Measurements from ENCODE around the gene ZNF679. TPM values are rescaled to one million over a fixed set of nuclear protein-coding genes. Genes with fewer than 3 reads are reported as not detected.

The ZNF679 gene
- total RNA-seq, 1 experiment from 2014 or later = not detected

GRCh38 chr7:64312826-64313225 is 84.6 kb downstream of the ZNF679 start (continued):
- TF ChIP-seq CTCF (IDR thresholded peaks at IDR 0.05 in 2 of 3, conservative IDR thresholded peaks at IDR 0.05 in 1 of 3; ENCODE audit: borderline replicate concordance in 1 of 3, insufficient read depth in 1 of 3, low read depth in 2 of 3, low read length in 2 of 3) (no peak), RAD21 (IDR thresholded peaks at IDR 0.05; ENCODE audit: low read depth) (no peak), SRF (IDR thresholded peaks at IDR 0.05; ENCODE audit: low read depth) (no peak), ELF1 (IDR thresholded peaks at IDR 0.05; ENCODE audit: borderline replicate concordance, low read depth) (no peak)

GRCh38 chr7:64313740-64314491 is 85.6 kb downstream of the ZNF679 start, which contains the start of gene ZNF736:
Gene ZNF736, plus strand, starts transcription at chr7:64313961. Its CDS starts 190 bp downstream, at chr7:64314151.
- Histone ChIP-seq H3K9ac (ENCODE audit: low read length) (no peak within 1 kb of the TSS), H3K4me3 (replicated peaks in 1 of 2; ENCODE audit: low read depth in 1 of 2, low read length in 2 of 2) (no peak within 1 kb of the TSS), H3K9me2 (ENCODE audit: insufficient read depth) (no peaks in the 10 kb centered on the region), H2AFZ (ENCODE audit: low read depth, low read length, poor library complexity, severe bottlenecking) (no peak within 1 kb of the TSS), H3K79me2 (ENCODE audit: insufficient read depth, low read length) (no peaks in the 10 kb centered on the region), H3K27me3 (ENCODE audit: insufficient read depth, low read length) (no peaks in the 10 kb centered on the region), H3K27ac (ENCODE audit: low read depth, low read length) (no peak within 1 kb of the TSS), H4K20me1 (ENCODE audit: insufficient read depth) (no peaks in the 10 kb centered on the region), H3K4me2 (ENCODE audit: low read length) (no peak within 1 kb of the TSS), H3K4me1 (ENCODE audit: control insufficient read depth in 1 of 2, insufficient read depth in 2 of 2, low read length in 2 of 2) (no peaks in the 10 kb centered on the region), H3K9me3 (ENCODE audit: control insufficient read depth in 1 of 2, insufficient read depth in 1 of 2, low read depth in 1 of 2, low read length in 2 of 2) (peaks cover 4 to 8% of the 10 kb centered on the region in 2 experiments; a peak in 2 of 4 replicates), H3K36me3 (ENCODE audit: control insufficient read depth in 1 of 2, insufficient read depth in 2 of 2, low read length in 2 of 2) (no peaks in the 10 kb centered on the region)
- ATAC-seq = no peak
- no TSS peak for BruUV-seq (replicated peaks)
- ChIA-PET RAD21 (ENCODE audit: low non-redundant PET in 1 of 2, low total read pairs in 2 of 2, uncharacterized antibody in 2 of 2, unreplicated experiment in 2 of 2) (no interaction called here), CTCF (no interaction called here), POLR2A (no interaction called here)
- intact Hi-C loops (cut with micrococcal nuclease) = no loop called here
- DNase-seq (ENCODE audit: low read depth, low spot score) = no peak
- TF ChIP-seq REST (IDR thresholded peaks at IDR 0.05; ENCODE audit: low read depth) = no peak
- TF ChIP-seq POLR2AphosphoS5 (IDR thresholded peaks at IDR 0.05; ENCODE audit: low read depth, low read length) = no peak
- no peak for TF ChIP-seq TCF7L2 (IDR thresholded peaks at IDR 0.05; ENCODE audit: borderline replicate concordance, extremely low read depth, insufficient read depth, insufficient read length)
- no peak for TF ChIP-seq ZBTB33 (IDR thresholded peaks at IDR 0.05; ENCODE audit: extremely low read depth, insufficient replicate concordance, low read length)
- no peak for TF ChIP-seq MAX (IDR thresholded peaks at IDR 0.05)
- TF ChIP-seq ZFX (IDR thresholded peaks at IDR 0.05) = no peak
- no peak for TF ChIP-seq CBX3 (IDR thresholded peaks at IDR 0.05; ENCODE audit: low read depth)
- no peak for TF ChIP-seq CEBPB (IDR thresholded peaks at IDR 0.05; ENCODE audit: low read depth)
- TF ChIP-seq SIN3A (IDR thresholded peaks at IDR 0.05; ENCODE audit: low read depth) = no peak
- no peak for TF ChIP-seq RAD21 (IDR thresholded peaks at IDR 0.05; ENCODE audit: low read depth)
- TF ChIP-seq FOSL1 (IDR thresholded peaks at IDR 0.05; ENCODE audit: low read depth) = no peak
- no peak for TF ChIP-seq EZH2phosphoT487 (IDR thresholded peaks at IDR 0.05; ENCODE audit: borderline replicate concordance)
- TF ChIP-seq ELF1 (IDR thresholded peaks at IDR 0.05; ENCODE audit: borderline replicate concordance, low read depth) = no peak

All from HCT116 (cell line).